WTC11 (cell line): Measurements from ENCODE around the gene HIF3A. TPM values are rescaled to one million over a fixed set of nuclear protein-coding genes. Genes with fewer than 3 reads are reported as not detected.
A peak's percentile ranks its signal among the peaks of the same experiment; 100 is the strongest.

Experiments used
- ATAC-seq: fragments of 200-7000 bp; cut with Tn5 transposase; 2 replicates; pipeline ENCODE4 v1.10.0; 2021; ENCODE audit warnings: mild to moderate bottlenecking, moderate library complexity
- CTCF ChIA-PET: fragments of 300-600 bp; sonication (Branson Sonifier 250); formaldehyde crosslinking; loops from one replicate; lab custom pipeline; 2021; ENCODE audit warnings: antibody characterized with exemption; lab: Charles Lee
- POLR2A ChIA-PET: fragments of 350-600 bp; sonication (Branson Sonifier 250); formaldehyde crosslinking; loops from one replicate; lab custom pipeline; 2021; ENCODE audit warnings: antibody characterized with exemption; lab: Charles Lee
- DNase-seq: peaks from one replicate; pipeline ENCODE4 v3.0.0; 2021; ENCODE audit warnings: low spot score
- H3K27ac Mint-ChIP-seq: 2 replicates; pipeline ENCODE4 v1.8.0; 2021; ENCODE audit warnings: mixed read lengths
- H3K27me3 Mint-ChIP-seq: 2 replicates; pipeline ENCODE4 v1.8.0; 2021; ENCODE audit warnings: low read depth, mild to moderate bottlenecking, moderate library complexity, mixed read lengths
- H3K36me3 Mint-ChIP-seq: 2 replicates; pipeline ENCODE4 v1.8.0; 2021; ENCODE audit warnings: mixed read lengths
- H3K4me1 Mint-ChIP-seq: 2 replicates; pipeline ENCODE4 v1.8.0; 2022; ENCODE audit warnings: mixed read lengths
- H3K4me3 Mint-ChIP-seq: 2 replicates; pipeline ENCODE4 v1.8.0; 2021; ENCODE audit warnings: mild to moderate bottlenecking, moderate library complexity, mixed read lengths
- H3K9me3 Mint-ChIP-seq: 2 replicates; pipeline ENCODE4 v1.8.0; 2021; ENCODE audit warnings: mixed read lengths
- CBFB ChIP-seq: sonication (generic); formaldehyde crosslinking; IDR thresholded peaks from 2 replicates; pipeline ENCODE4 v1.8.1; 2022; ENCODE audit warnings: mild to moderate bottlenecking, low read depth, missing genetic modification reagents
- ELF4 ChIP-seq: sonication (generic); formaldehyde crosslinking; IDR thresholded peaks from 2 replicates; pipeline ENCODE4 v1.8.1; 2022; ENCODE audit warnings: low read depth, mild to moderate bottlenecking, moderate library complexity, missing genetic modification reagents
- EMX1 ChIP-seq: fragments of 250-450 bp; sonication (Bioruptor Pico); IDR thresholded peaks from 2 replicates; pipeline ENCODE4 v1.8.0; 2021; ENCODE audit warnings: mild to moderate bottlenecking
- FOXJ3 ChIP-seq: sonication (generic); formaldehyde crosslinking; IDR thresholded peaks from 2 replicates; pipeline ENCODE4 v1.9.0; 2021; ENCODE audit warnings: missing genetic modification reagents, mild to moderate bottlenecking, borderline replicate concordance
- HMGA2 ChIP-seq: fragments of 250-450 bp; sonication (Bioruptor Pico); IDR thresholded peaks from 2 replicates; pipeline ENCODE4 v1.4.0; 2021; ENCODE audit warnings: mild to moderate bottlenecking, moderate library complexity
- JUN ChIP-seq: sonication (generic); formaldehyde crosslinking; IDR thresholded peaks from 2 replicates; pipeline ENCODE4 v1.8.0; 2023; ENCODE audit warnings: mild to moderate bottlenecking, missing genetic modification reagents
- NFYB ChIP-seq: sonication (generic); formaldehyde crosslinking; conservative IDR thresholded peaks from 2 replicates; pipeline ENCODE4 v1.8.0; 2022; ENCODE audit warnings: low read depth, missing genetic modification reagents
- OVOL2 ChIP-seq: fragments of 250-450 bp; sonication (Bioruptor Pico); IDR thresholded peaks from 2 replicates; pipeline ENCODE4 v1.9.0; 2021; ENCODE audit warnings: mild to moderate bottlenecking, borderline replicate concordance
- RORB ChIP-seq: fragments of 250-450 bp; sonication (Bioruptor Pico); IDR thresholded peaks from 2 replicates; pipeline ENCODE4 v1.9.0; 2021; ENCODE audit warnings: mild to moderate bottlenecking
- SMAD3 ChIP-seq: sonication (generic); formaldehyde crosslinking; IDR thresholded peaks from 2 replicates; pipeline ENCODE4 v1.8.0; 2022; ENCODE audit warnings: missing genetic modification reagents, mild to moderate bottlenecking, borderline replicate concordance
- TEAD4 ChIP-seq: sonication (generic); formaldehyde crosslinking; IDR thresholded peaks from 2 replicates; pipeline ENCODE4 v1.8.0; 2022; ENCODE audit warnings: mild to moderate bottlenecking, missing genetic modification reagents
- ZNF121 ChIP-seq: sonication (generic); formaldehyde crosslinking; IDR thresholded peaks from 2 replicates; pipeline ENCODE4 v1.8.0; 2023; ENCODE audit warnings: missing genetic modification reagents
- ZNF423 ChIP-seq: fragments of 250-450 bp; sonication (Bioruptor Pico); IDR thresholded peaks from 2 replicates; pipeline ENCODE4 v2.1.2; 2022; ENCODE audit warnings: mild to moderate bottlenecking, moderate library complexity
- total RNA-seq: library from RNA; stranded (reverse); gene quantifications from 3 replicates; pipeline ENCODE4 v1.2.3, GENCODE V29; 2021
- TF ChIP-seq, protein P1 (sequence below): sonication (generic); formaldehyde crosslinking; IDR thresholded peaks from 2 replicates; pipeline ENCODE4 v1.8.0; 2023; ENCODE audit warnings: missing genetic modification reagents, mild to moderate bottlenecking, borderline replicate concordance
- TF ChIP-seq, protein P2 (sequence below): sonication (generic); formaldehyde crosslinking; IDR thresholded peaks from 2 replicates; pipeline ENCODE4 v1.8.1; 2023; ENCODE audit warnings: mild to moderate bottlenecking, missing genetic modification reagents
- TF ChIP-seq, protein P3 (sequence below): sonication (generic); formaldehyde crosslinking; IDR thresholded peaks from 2 replicates; pipeline ENCODE4 v1.8.1; 2023; ENCODE audit warnings: mild to moderate bottlenecking, moderate library complexity, missing genetic modification reagents
- TF ChIP-seq, protein P4 (sequence below): fragments of 250-450 bp; sonication (Bioruptor Pico); conservative IDR thresholded peaks from 2 replicates; pipeline ENCODE4 v1.9.0; 2021; ENCODE audit warnings: mild to moderate bottlenecking
- TF ChIP-seq, protein P5 (sequence below): sonication (generic); formaldehyde crosslinking; IDR thresholded peaks from 2 replicates; pipeline ENCODE4 v1.8.1; 2022; ENCODE audit warnings: missing genetic modification reagents, borderline replicate concordance
- TF ChIP-seq, protein P6 (sequence below): sonication (generic); formaldehyde crosslinking; IDR thresholded peaks from 2 replicates; pipeline ENCODE4 v1.8.0; 2023; ENCODE audit warnings: mild to moderate bottlenecking, missing genetic modification reagents

HIF3A gene
- total RNA-seq, 1 experiment from 2014 or later: 31.8 TPM

- Mint-ChIP-seq H3K4me1 (peaks cover 33% of the 10 kb centered on the region), H3K36me3 (peaks cover 54% of the 10 kb centered on the region), H3K4me3 (no peak overlapping the region), H3K9me3 (no peaks in the 10 kb centered on the region), H3K27ac (0 out of 2 replicates have a peak overlapping the region, but pooled peaks have one; percentile 37)
- ChIA-PET POLR2A (no interaction called here), CTCF (no interaction called here)
- no peak for DNase-seq
- no peak for ATAC-seq
- TF ChIP-seq, protein P1, sequence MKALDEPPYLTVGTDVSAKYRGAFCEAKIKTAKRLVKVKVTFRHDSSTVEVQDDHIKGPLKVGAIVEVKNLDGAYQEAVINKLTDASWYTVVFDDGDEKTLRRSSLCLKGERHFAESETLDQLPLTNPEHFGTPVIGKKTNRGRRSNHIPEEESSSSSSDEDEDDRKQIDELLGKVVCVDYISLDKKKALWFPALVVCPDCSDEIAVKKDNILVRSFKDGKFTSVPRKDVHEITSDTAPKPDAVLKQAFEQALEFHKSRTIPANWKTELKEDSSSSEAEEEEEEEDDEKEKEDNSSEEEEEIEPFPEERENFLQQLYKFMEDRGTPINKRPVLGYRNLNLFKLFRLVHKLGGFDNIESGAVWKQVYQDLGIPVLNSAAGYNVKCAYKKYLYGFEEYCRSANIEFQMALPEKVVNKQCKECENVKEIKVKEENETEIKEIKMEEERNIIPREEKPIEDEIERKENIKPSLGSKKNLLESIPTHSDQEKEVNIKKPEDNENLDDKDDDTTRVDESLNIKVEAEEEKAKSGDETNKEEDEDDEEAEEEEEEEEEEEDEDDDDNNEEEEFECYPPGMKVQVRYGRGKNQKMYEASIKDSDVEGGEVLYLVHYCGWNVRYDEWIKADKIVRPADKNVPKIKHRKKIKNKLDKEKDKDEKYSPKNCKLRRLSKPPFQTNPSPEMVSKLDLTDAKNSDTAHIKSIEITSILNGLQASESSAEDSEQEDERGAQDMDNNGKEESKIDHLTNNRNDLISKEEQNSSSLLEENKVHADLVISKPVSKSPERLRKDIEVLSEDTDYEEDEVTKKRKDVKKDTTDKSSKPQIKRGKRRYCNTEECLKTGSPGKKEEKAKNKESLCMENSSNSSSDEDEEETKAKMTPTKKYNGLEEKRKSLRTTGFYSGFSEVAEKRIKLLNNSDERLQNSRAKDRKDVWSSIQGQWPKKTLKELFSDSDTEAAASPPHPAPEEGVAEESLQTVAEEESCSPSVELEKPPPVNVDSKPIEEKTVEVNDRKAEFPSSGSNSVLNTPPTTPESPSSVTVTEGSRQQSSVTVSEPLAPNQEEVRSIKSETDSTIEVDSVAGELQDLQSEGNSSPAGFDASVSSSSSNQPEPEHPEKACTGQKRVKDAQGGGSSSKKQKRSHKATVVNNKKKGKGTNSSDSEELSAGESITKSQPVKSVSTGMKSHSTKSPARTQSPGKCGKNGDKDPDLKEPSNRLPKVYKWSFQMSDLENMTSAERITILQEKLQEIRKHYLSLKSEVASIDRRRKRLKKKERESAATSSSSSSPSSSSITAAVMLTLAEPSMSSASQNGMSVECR (CRISPR knock-in tag): no peak
- no peak for TF ChIP-seq ELF4
- TF ChIP-seq, protein P2, sequence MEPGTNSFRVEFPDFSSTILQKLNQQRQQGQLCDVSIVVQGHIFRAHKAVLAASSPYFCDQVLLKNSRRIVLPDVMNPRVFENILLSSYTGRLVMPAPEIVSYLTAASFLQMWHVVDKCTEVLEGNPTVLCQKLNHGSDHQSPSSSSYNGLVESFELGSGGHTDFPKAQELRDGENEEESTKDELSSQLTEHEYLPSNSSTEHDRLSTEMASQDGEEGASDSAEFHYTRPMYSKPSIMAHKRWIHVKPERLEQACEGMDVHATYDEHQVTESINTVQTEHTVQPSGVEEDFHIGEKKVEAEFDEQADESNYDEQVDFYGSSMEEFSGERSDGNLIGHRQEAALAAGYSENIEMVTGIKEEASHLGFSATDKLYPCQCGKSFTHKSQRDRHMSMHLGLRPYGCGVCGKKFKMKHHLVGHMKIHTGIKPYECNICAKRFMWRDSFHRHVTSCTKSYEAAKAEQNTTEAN (CRISPR knock-in tag): no peak
- TF ChIP-seq, all 79 proteins: peak for 0
- H3K27me3 Mint-ChIP-seq: no peaks in the 10 kb centered on the region
Observed at GRCh38 chr19:46376241-46377153, 79.7 kb downstream of the HIF3A start.

DNA sequence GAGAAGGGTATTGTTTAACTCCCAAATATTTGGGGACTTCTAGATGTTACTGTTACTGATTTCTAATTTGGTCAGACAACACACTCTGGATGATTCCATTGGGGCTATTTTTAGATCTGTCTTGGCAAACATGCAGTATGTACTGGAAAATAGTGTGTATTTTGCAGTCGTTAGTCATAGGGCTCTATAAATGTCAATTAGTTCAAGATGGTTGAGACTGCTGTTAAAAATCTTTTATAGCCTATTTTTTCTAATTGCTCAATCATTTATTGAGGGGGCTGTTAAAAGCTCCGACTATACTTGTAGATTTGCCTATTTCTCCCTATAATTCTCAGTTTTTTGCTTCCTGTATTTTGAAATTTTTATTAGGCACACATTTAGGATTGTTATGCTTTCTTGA, 81.4 kb downstream of the HIF3A start:
- peaks cover 63% of the 10 kb centered on the region for H3K36me3 Mint-ChIP-seq
- no peak for ATAC-seq
- ChIA-PET CTCF (interaction anchor here (0.9 kb wide), 1 partner anchor 10 kb away, joined by 3 read pairs; no protein-coding TSS in a partner anchor), POLR2A (interaction anchor here (0.5 kb wide), 1 partner anchor 686 kb away, joined by 6 read pairs; no protein-coding TSS in a partner anchor)
- DNase-seq: no peak
- H3K4me3 Mint-ChIP-seq: no peak overlapping the region
- H3K27ac Mint-ChIP-seq: no peak overlapping the region
- peaks cover 15% of the 10 kb centered on the region for H3K4me1 Mint-ChIP-seq
- H3K9me3 Mint-ChIP-seq: no peaks in the 10 kb centered on the region
- H3K27me3 Mint-ChIP-seq: no peaks in the 10 kb centered on the region
- TF ChIP-seq, protein P3, sequence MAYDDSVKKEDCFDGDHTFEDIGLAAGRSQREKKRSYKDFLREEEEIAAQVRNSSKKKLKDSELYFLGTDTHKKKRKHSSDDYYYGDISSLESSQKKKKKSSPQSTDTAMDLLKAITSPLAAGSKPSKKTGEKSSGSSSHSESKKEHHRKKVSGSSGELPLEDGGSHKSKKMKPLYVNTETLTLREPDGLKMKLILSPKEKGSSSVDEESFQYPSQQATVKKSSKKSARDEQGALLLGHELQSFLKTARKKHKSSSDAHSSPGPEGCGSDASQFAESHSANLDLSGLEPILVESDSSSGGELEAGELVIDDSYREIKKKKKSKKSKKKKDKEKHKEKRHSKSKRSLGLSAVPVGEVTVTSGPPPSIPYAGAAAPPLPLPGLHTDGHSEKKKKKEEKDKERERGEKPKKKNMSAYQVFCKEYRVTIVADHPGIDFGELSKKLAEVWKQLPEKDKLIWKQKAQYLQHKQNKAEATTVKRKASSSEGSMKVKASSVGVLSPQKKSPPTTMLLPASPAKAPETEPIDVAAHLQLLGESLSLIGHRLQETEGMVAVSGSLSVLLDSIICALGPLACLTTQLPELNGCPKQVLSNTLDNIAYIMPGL (CRISPR knock-in tag): no peak
- TF ChIP-seq, protein P4, sequence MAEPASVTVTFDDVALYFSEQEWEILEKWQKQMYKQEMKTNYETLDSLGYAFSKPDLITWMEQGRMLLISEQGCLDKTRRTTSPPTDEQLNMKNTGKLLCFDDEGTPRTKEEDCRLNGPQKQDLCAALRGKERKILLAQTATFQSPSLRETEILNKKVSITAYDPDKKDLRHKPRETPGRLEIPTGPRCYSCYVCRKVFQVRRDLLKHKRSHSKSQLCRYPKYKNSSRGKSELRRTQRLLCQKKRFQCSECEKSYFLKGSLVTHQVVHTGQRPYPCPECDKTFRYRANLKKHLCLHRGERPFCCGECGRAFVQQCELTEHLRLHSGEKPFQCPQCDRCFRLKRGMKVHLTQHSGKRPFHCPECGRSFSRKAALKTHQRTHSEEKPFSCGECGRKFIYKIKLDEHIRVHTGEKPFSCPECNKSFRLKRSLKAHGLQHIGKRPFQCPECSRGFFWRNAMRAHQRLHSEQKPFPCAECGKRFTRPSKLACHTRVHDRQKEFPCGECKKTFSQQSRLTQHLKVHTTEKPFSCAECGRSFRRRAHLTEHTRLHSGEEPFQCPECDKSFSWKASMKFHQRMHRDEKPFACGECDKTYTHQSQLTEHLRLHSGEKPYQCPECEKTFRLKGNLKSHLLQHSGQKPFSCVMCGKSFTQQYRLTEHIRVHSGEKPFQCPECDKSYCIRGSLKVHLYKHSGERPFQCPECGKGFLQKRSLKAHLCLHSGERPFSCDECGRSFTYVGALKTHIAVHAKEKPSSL (CRISPR knock-in tag): no peak
- TF ChIP-seq, protein P5, sequence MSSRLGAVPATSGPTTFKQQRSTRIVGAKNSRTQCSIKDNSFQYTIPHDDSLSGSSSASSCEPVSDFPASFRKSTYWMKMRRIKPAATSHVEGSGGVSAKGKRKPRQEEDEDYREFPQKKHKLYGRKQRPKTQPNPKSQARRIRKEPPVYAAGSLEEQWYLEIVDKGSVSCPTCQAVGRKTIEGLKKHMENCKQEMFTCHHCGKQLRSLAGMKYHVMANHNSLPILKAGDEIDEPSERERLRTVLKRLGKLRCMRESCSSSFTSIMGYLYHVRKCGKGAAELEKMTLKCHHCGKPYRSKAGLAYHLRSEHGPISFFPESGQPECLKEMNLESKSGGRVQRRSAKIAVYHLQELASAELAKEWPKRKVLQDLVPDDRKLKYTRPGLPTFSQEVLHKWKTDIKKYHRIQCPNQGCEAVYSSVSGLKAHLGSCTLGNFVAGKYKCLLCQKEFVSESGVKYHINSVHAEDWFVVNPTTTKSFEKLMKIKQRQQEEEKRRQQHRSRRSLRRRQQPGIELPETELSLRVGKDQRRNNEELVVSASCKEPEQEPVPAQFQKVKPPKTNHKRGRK (CRISPR knock-in tag): no peak
- TF ChIP-seq OVOL2 (CRISPR knock-in tag): no peak
- no peak for TF ChIP-seq FOXJ3 (CRISPR knock-in tag)
- no peak for TF ChIP-seq ELF4
- TF ChIP-seq HMGA2 (CRISPR knock-in tag): no peak
- TF ChIP-seq JUN: no peak
- TF ChIP-seq NFYB (CRISPR knock-in tag): no peak
- no peak for TF ChIP-seq TEAD4
- no peak for TF ChIP-seq SMAD3
- no peak for TF ChIP-seq RORB (CRISPR knock-in tag)
- no peak for TF ChIP-seq ZNF121
- no peak for TF ChIP-seq EMX1 (CRISPR knock-in tag)
- no peak for TF ChIP-seq CBFB (CRISPR knock-in tag)
- TF ChIP-seq, protein P6, sequence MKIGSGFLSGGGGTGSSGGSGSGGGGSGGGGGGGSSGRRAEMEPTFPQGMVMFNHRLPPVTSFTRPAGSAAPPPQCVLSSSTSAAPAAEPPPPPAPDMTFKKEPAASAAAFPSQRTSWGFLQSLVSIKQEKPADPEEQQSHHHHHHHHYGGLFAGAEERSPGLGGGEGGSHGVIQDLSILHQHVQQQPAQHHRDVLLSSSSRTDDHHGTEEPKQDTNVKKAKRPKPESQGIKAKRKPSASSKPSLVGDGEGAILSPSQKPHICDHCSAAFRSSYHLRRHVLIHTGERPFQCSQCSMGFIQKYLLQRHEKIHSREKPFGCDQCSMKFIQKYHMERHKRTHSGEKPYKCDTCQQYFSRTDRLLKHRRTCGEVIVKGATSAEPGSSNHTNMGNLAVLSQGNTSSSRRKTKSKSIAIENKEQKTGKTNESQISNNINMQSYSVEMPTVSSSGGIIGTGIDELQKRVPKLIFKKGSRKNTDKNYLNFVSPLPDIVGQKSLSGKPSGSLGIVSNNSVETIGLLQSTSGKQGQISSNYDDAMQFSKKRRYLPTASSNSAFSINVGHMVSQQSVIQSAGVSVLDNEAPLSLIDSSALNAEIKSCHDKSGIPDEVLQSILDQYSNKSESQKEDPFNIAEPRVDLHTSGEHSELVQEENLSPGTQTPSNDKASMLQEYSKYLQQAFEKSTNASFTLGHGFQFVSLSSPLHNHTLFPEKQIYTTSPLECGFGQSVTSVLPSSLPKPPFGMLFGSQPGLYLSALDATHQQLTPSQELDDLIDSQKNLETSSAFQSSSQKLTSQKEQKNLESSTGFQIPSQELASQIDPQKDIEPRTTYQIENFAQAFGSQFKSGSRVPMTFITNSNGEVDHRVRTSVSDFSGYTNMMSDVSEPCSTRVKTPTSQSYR (CRISPR knock-in tag): no peak
- no peak for TF ChIP-seq ZNF423 (CRISPR knock-in tag)
